NCI-H1105 (cell line): ENCODE measurements around the gene APCDD1.
"Not testable (repeated sequence)": the region's sequence is repeated elsewhere in the genome, so short reads cannot be mapped to it uniquely, and the experiment has no call there.

ENCODE experiments used
- DNase-seq: peaks from one replicate; lab custom pipeline; 2025; lab: John Stamatoyannopoulos, UW

APCDD1 gene

GRCh38 chr18:10526561-10526949 lies 72.1 kb downstream of the APCDD1 start:
- DNase-seq = no peak

GRCh38 chr18:10528439-10528838 lies 74.0 kb downstream of the APCDD1 start:
- no peak for DNase-seq

GRCh38 chr18:10530002-10530401 lies 75.6 kb downstream of the APCDD1 start:
- DNase-seq = no peak

GRCh38 chr18:10530852-10531251 lies 76.4 kb downstream of the APCDD1 start:
- no peak for DNase-seq

GRCh38 chr18:10533111-10533510 lies 78.7 kb downstream of the APCDD1 start:
- DNase-seq = no peak

GRCh38 chr18:10536280-10536679 lies 81.8 kb downstream of the APCDD1 start:
- DNase-seq = no peak

- DNase-seq = no peak
Measured at GRCh38 chr18:10537765-10538164, 83.3 kb downstream of the APCDD1 start.

GRCh38 chr18:10539124-10539523 lies 84.7 kb downstream of the APCDD1 start:
- not testable (repeated sequence) for DNase-seq
